OCI-LY1 (cell line): ENCODE data around the gene FAM53A.

Experiments used
- H2AFZ ChIP-seq: fragments of 200-600 bp; sonication (generic), shearing (Covaris generic); 2 replicates; pipeline ENCODE4 v1.6.0; 2014; ENCODE audit warnings: antibody characterized with exemption, mild to moderate bottlenecking, low read length
- H3F3A ChIP-seq: fragments of 200-600 bp; sonication (generic), shearing (Covaris generic); 2 replicates; pipeline ENCODE4 v1.6.0; 2014; ENCODE audit warnings: mild to moderate bottlenecking, antibody characterized with exemption, low read length, moderate library complexity; ENCODE audit not compliant: insufficient read depth
- H3K27ac ChIP-seq: fragments of 200-600 bp; sonication (generic); 2 replicates; pipeline ENCODE4 v1.5.1; 2014; ENCODE audit warnings: low read length, mixed run types, mild to moderate bottlenecking, low read depth; ENCODE audit not compliant: poor library complexity, severe bottlenecking
- H3K27me3 ChIP-seq: fragments of 200-600 bp; sonication (generic); 2 replicates; pipeline ENCODE4 v1.6.0; 2014; ENCODE audit warnings: antibody characterized with exemption, mild to moderate bottlenecking, low read length, moderate library complexity; ENCODE audit not compliant: insufficient read depth
- H3K36me3 ChIP-seq: fragments of 200-600 bp; sonication (generic); 2 replicates; pipeline ENCODE4 v1.6.1; 2014; ENCODE audit warnings: mild to moderate bottlenecking, antibody characterized with exemption, low read length, moderate library complexity, mixed read lengths; ENCODE audit not compliant: insufficient read depth
- H3K4me1 ChIP-seq: fragments of 200-600 bp; sonication (generic); 2 replicates; pipeline ENCODE4 v1.5.1; 2014; ENCODE audit warnings: mild to moderate bottlenecking, low read length, moderate library complexity; ENCODE audit not compliant: insufficient read depth, severe bottlenecking
- H3K4me2 ChIP-seq: fragments of 200-600 bp; sonication (generic), shearing (Covaris generic); 2 replicates; pipeline ENCODE4 v1.6.1; 2014; ENCODE audit warnings: low read length
- H3K4me3 ChIP-seq: fragments of 200-600 bp; sonication (generic); 2 replicates; pipeline ENCODE4 v1.5.1; 2014; ENCODE audit warnings: low read length, low read depth, mild to moderate bottlenecking, mixed read lengths; ENCODE audit not compliant: poor library complexity, severe bottlenecking
- H3K79me2 ChIP-seq: fragments of 200-600 bp; shearing (Covaris generic); 2 replicates; pipeline ENCODE4 v1.6.1; 2016; ENCODE audit warnings: mixed run types, low read length, mixed read lengths; ENCODE audit not compliant: insufficient read depth
- H3K9ac ChIP-seq: fragments of 200-600 bp; sonication (generic), shearing (Covaris generic); 2 replicates; pipeline ENCODE4 v1.6.1; 2014; ENCODE audit warnings: mild to moderate bottlenecking, low read length, mixed read lengths
- H3K9me2 ChIP-seq: fragments of 200-600 bp; sonication (generic), shearing (Covaris generic); 2 replicates; pipeline ENCODE4 v1.6.1; 2014; ENCODE audit warnings: low read depth, mild to moderate bottlenecking, low read length, mixed read lengths
- H3K9me3 ChIP-seq: fragments of 200-600 bp; shearing (Covaris generic); 2 replicates; pipeline ENCODE4 v1.6.1; 2014; ENCODE audit warnings: low read length, mixed read lengths
- H4K20me1 ChIP-seq: fragments of 200-600 bp; sonication (generic), shearing (Covaris generic); 2 replicates; pipeline ENCODE4 v1.6.0; 2016; ENCODE audit warnings: mild to moderate bottlenecking, low read length; ENCODE audit not compliant: insufficient read depth
- EZH2 ChIP-seq: fragments of 200-600 bp; sonication (generic), shearing (Covaris generic); IDR thresholded peaks from 2 replicates; pipeline ENCODE4 v1.8.0; 2017; ENCODE audit warnings: borderline replicate concordance, mixed run types, mild to moderate bottlenecking, antibody characterized with exemption, low read length, moderate library complexity, mixed read lengths
- TF ChIP-seq, protein P1 (sequence below): fragments of 200-600 bp; sonication (generic), shearing (Covaris generic); IDR thresholded peaks from 2 replicates; pipeline ENCODE4 v1.5.1; 2017; ENCODE audit warnings: mild to moderate bottlenecking, antibody characterized with exemption, low read length, moderate library complexity, mixed read lengths

The FAM53A gene

DNA sequence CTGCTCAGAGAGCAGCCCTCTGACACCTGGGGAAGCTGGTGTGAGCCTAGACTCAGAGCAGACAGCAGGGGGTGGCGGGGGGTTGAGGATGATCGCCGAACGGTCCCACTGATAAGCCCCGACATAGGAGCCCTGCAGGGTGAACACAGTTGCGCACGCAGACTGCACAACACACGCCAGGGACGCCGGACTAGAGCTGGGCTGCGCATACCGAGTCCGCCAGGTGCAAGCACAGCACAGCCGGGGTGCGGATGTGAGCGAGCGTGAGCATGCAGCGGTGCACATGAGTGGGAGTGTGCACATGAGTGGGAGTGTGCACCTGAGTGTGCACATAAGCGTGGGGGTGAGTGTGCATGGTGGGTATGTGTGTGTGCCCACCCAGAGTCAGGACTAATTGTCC lies 36.7 kb downstream of the FAM53A start:
- no peak overlapping the region for H3K4me3 ChIP-seq

DNA sequence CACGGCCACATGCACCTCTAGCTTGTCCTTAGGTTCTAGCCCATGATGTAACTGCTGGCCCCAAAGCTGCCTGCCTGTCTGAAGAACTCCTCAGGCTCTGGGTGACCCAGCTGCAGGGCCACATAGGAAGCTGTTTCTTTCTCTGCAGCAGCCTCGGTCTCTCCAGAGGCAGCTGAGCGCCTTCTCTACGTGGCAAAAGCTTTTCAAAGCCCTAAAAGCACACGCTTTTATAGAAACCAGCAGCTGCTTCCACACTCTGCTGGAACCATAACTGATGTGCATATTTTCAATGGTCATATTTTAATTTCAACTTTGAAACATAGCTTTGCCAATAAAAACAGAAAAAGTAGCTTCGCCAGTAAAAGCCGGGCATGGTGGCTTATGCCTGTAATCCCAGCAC lies 37.4 kb downstream of the FAM53A start:
- no peaks in the 10 kb centered on the region for H3K9me3 ChIP-seq
- no peak overlapping the region for H3K4me3 ChIP-seq
- no peaks in the 10 kb centered on the region for H3K36me3 ChIP-seq
- no peaks in the 10 kb centered on the region for H3K79me2 ChIP-seq
- H3K9ac ChIP-seq: no peak overlapping the region
- no peaks in the 10 kb centered on the region for H4K20me1 ChIP-seq
- H3K4me2 ChIP-seq: no peak overlapping the region
- no peaks in the 10 kb centered on the region for H3K4me1 ChIP-seq
- H3K9me2 ChIP-seq: no peaks in the 10 kb centered on the region
- H2AFZ ChIP-seq: no peak overlapping the region
- no peaks in the 10 kb centered on the region for H3F3A ChIP-seq
- no peaks in the 10 kb centered on the region for H3K27me3 ChIP-seq
- TF ChIP-seq, protein P1, sequence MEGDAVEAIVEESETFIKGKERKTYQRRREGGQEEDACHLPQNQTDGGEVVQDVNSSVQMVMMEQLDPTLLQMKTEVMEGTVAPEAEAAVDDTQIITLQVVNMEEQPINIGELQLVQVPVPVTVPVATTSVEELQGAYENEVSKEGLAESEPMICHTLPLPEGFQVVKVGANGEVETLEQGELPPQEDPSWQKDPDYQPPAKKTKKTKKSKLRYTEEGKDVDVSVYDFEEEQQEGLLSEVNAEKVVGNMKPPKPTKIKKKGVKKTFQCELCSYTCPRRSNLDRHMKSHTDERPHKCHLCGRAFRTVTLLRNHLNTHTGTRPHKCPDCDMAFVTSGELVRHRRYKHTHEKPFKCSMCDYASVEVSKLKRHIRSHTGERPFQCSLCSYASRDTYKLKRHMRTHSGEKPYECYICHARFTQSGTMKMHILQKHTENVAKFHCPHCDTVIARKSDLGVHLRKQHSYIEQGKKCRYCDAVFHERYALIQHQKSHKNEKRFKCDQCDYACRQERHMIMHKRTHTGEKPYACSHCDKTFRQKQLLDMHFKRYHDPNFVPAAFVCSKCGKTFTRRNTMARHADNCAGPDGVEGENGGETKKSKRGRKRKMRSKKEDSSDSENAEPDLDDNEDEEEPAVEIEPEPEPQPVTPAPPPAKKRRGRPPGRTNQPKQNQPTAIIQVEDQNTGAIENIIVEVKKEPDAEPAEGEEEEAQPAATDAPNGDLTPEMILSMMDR: no peak
- no peak for TF ChIP-seq EZH2
- no peak overlapping the region for H3K27ac ChIP-seq

More for the DNA sequence above, 36.7 kb downstream of the FAM53A start:
- no peak for TF ChIP-seq EZH2
- TF ChIP-seq, protein P1: no peak
- no peaks in the 10 kb centered on the region for H4K20me1 ChIP-seq
- H3F3A ChIP-seq: no peaks in the 10 kb centered on the region
- H3K27ac ChIP-seq: no peak overlapping the region
- H3K9me3 ChIP-seq: no peaks in the 10 kb centered on the region
- no peak overlapping the region for H3K9ac ChIP-seq
- no peak overlapping the region for H3K4me2 ChIP-seq
- H2AFZ ChIP-seq: no peak overlapping the region
- no peaks in the 10 kb centered on the region for H3K4me1 ChIP-seq
- no peaks in the 10 kb centered on the region for H3K9me2 ChIP-seq
- no peaks in the 10 kb centered on the region for H3K36me3 ChIP-seq
- no peaks in the 10 kb centered on the region for H3K79me2 ChIP-seq
- H3K27me3 ChIP-seq: no peaks in the 10 kb centered on the region

DNA sequence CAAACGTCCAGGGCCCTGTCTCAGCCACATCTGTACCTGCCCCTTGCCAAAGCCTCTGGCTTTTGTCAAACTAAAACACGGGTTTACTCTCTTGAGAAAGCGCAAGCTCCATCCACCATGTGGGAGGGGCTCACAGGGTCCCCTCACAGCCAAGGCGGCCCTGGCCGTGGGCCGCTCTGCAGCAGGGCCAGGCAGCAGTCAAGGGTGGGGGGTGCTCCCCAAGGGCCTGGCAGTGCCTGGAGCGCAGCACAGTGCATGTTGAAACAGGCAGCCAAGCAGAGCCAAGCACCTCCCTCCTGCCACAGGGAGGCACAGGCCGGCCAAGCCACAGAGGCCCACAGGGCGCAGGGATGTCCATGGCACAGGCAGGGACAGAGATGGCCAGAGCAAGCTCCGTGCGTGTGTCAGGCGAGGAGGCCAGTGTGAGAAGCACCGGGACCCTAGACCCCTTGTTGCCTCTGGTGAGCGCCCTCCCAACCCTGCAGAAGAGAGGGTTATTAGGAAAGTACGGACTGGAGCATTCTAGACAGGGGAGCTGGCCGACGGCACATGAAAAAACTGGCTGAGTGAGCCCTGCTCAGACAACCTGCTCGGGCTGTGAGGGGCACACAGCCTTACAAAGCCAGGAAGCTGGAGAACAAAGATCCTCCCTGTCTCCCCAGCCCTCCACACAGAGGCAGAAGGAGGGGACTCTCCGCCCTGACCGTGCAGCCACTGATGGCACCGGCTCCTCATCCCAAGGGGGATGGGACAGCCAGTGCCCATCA lies 39.0 kb downstream of the FAM53A start:
- Histone ChIP-seq H4K20me1 (no peaks in the 10 kb centered on the region), H3K4me1 (no peaks in the 10 kb centered on the region), H3K4me2 (no peak overlapping the region)

More for the DNA sequence above, 39.0 kb downstream of the FAM53A start:
- Histone ChIP-seq H3K27ac (no peak overlapping the region), H3K27me3 (no peaks in the 10 kb centered on the region), H3K79me2 (no peaks in the 10 kb centered on the region), H3K4me3 (no peak overlapping the region), H3K36me3 (no peaks in the 10 kb centered on the region), H3F3A (no peaks in the 10 kb centered on the region), H3K9me3 (no peaks in the 10 kb centered on the region), H3K9ac (no peak overlapping the region), H2AFZ (no peak overlapping the region), H3K9me2 (no peaks in the 10 kb centered on the region)
- no peak for TF ChIP-seq EZH2
- TF ChIP-seq, protein P1: no peak
